Large intestine (tissue), 3 donors: ENCODE results near the gene BHLHE40. TPM values are rescaled to one million over a fixed set of nuclear protein-coding genes. Genes with fewer than 3 reads are reported as not detected.
A peak's percentile ranks its signal among the peaks of the same experiment; 100 is the strongest.

ENCODE experiments used
- DNase-seq, 2 donors: peaks; one replicate each; pipeline versions ENCODE4 v3.0.0 to v3.0.0-alpha.2; 2013
- H3K27ac ChIP-seq: one replicate; pipeline ENCODE4 v1.5.1; 2013; ENCODE audit warnings: low read length
- H3K27me3 ChIP-seq: 2 replicates; pipeline ENCODE4 v1.6.1; 2013; ENCODE audit warnings: low read length; ENCODE audit not compliant: control insufficient read depth, insufficient read depth
- H3K36me3 ChIP-seq: 2 replicates; pipeline ENCODE4 v1.6.1; 2013; ENCODE audit warnings: low read length; ENCODE audit not compliant: control insufficient read depth, insufficient read depth
- H3K4me1 ChIP-seq: one replicate; pipeline ENCODE4 v1.6.1; 2013; ENCODE audit warnings: low read length; ENCODE audit not compliant: control insufficient read depth, insufficient read depth
- H3K4me3 ChIP-seq: one replicate; pipeline ENCODE4 v1.5.1; 2013; ENCODE audit warnings: low read length
- H3K9me3 ChIP-seq: one replicate; pipeline ENCODE4 v1.6.1; 2013; ENCODE audit warnings: mild to moderate bottlenecking, low read depth, low read length, moderate library complexity; ENCODE audit not compliant: control insufficient read depth
- WGBS: methylation state at CpG from one replicate; pipeline ENCODE4 v1.1.5; 2013; ENCODE audit warnings: low lambda C conversion rate; ENCODE audit not compliant: insufficient coverage; 5-methylcytosine and 5-hydroxymethylcytosine counted together
- polyA plus RNA-seq: library from polyadenylated mRNA; unstranded; fragments of 120-200 nt; gene quantifications from one replicate; pipeline ENCODE4 v1.2.1, GENCODE V29; 2013

BHLHE40 gene
- polyA plus RNA-seq, 1 donor = 101 TPM

GRCh38 chr3:4982773-4983738 lies 3.8 kb downstream of the BHLHE40 start:
- peaks cover 27% of the 10 kb centered on the region for H3K36me3 ChIP-seq
- WGBS = no CpG with 5 or more reads among the region's 40 CpGs
- H3K4me3 ChIP-seq = peak overlapping the region; percentile 98
- peaks cover 41% of the 10 kb centered on the region for H3K4me1 ChIP-seq
- H3K9me3 ChIP-seq = no peaks in the 10 kb centered on the region
- peak overlapping the region; percentile 100 for H3K27ac ChIP-seq
- peaks cover 9% of the 10 kb centered on the region for H3K27me3 ChIP-seq
- peak in 1 of 2 donors; percentile 46 for DNase-seq

GRCh38 chr3:4983739-4984510 lies 4.7 kb downstream of the BHLHE40 start:
- H3K9me3 ChIP-seq = no peaks in the 10 kb centered on the region
- peaks cover 27% of the 10 kb centered on the region for H3K36me3 ChIP-seq
- WGBS = no CpG with 5 or more reads among the region's 16 CpGs
- peak overlapping the region; percentile 29 for H3K4me3 ChIP-seq
- H3K4me1 ChIP-seq = peaks cover 41% of the 10 kb centered on the region
- DNase-seq = peak in 1 of 2 donors; percentile 72
- H3K27me3 ChIP-seq = peaks cover 9% of the 10 kb centered on the region
- H3K27ac ChIP-seq = peak overlapping the region; percentile 100

GRCh38 chr3:4984511-4984864 lies 5.3 kb downstream of the BHLHE40 start:
- Histone ChIP-seq H3K4me1 (peaks cover 41% of the 10 kb centered on the region), H3K36me3 (peaks cover 27% of the 10 kb centered on the region), H3K4me3 (peak overlapping the region; percentile 29), H3K9me3 (no peaks in the 10 kb centered on the region), H3K27ac (peak overlapping the region; percentile 100), H3K27me3 (peaks cover 9% of the 10 kb centered on the region)
- no peak for DNase-seq
- 87% methylated on average over 3 of the region's 9 CpGs for WGBS

- DNase-seq = peak in 1 of 2 donors; percentile 62
- no peak overlapping the region for H3K4me3 ChIP-seq
These were observed 6.3 kb downstream of the BHLHE40 start for GRCh38 chr3:4985330-4986174.

GRCh38 chr3:4986175-4986781 lies 7.0 kb downstream of the BHLHE40 start:
- 70% methylated on average over 2 of the region's 13 CpGs for WGBS
- peaks cover 41% of the 10 kb centered on the region for H3K4me1 ChIP-seq

More at GRCh38 chr3:4985330-4986174, 6.3 kb downstream of the BHLHE40 start:
- H3K27ac ChIP-seq = peak overlapping the region; percentile 79
- peaks cover 41% of the 10 kb centered on the region for H3K4me1 ChIP-seq
- H3K9me3 ChIP-seq = no peaks in the 10 kb centered on the region
- peaks cover 27% of the 10 kb centered on the region for H3K36me3 ChIP-seq
- WGBS = no CpG with 5 or more reads among the region's 10 CpGs
- peaks cover under 1% of the 10 kb centered on the region for H3K27me3 ChIP-seq

GRCh38 chr3:4986782-4987537 lies 7.7 kb downstream of the BHLHE40 start:
- H3K27ac ChIP-seq = peak overlapping the region; percentile 79
- H3K36me3 ChIP-seq = peaks cover 23% of the 10 kb centered on the region
- no CpG with 5 or more reads among the region's 44 CpGs for WGBS
- no peaks in the 10 kb centered on the region for H3K9me3 ChIP-seq
- H3K27me3 ChIP-seq = no peaks in the 10 kb centered on the region
- peak overlapping the region; percentile 52 for H3K4me3 ChIP-seq
- peaks cover 41% of the 10 kb centered on the region for H3K4me1 ChIP-seq
- peak; percentile 96 to 99 for DNase-seq

More at GRCh38 chr3:4986175-4986781, 7.0 kb downstream of the BHLHE40 start:
- Histone ChIP-seq H3K27ac (peak overlapping the region; percentile 79), H3K27me3 (no peaks in the 10 kb centered on the region), H3K9me3 (no peaks in the 10 kb centered on the region), H3K4me3 (peak overlapping the region; percentile 52), H3K36me3 (peaks cover 26% of the 10 kb centered on the region)
- DNase-seq = no peak

GRCh38 chr3:4987538-4988296 lies 8.5 kb downstream of the BHLHE40 start:
- no CpG with 5 or more reads among the region's 6 CpGs for WGBS
- no peak for DNase-seq
- H3K4me1 ChIP-seq = peaks cover 37% of the 10 kb centered on the region

GRCh38 chr3:4988983-4989834 lies 10.0 kb downstream of the BHLHE40 start:
- no peaks in the 10 kb centered on the region for H3K9me3 ChIP-seq
- no peak overlapping the region for H3K4me3 ChIP-seq
- no peak overlapping the region for H3K27ac ChIP-seq
- H3K4me1 ChIP-seq = peaks cover 22% of the 10 kb centered on the region
- no CpG with 5 or more reads among the region's 13 CpGs for WGBS
- peaks cover 4% of the 10 kb centered on the region for H3K36me3 ChIP-seq
- no peaks in the 10 kb centered on the region for H3K27me3 ChIP-seq
- peak in 1 of 2 donors; percentile 45 for DNase-seq

More at GRCh38 chr3:4987538-4988296, 8.5 kb downstream of the BHLHE40 start:
- Histone ChIP-seq H3K9me3 (no peaks in the 10 kb centered on the region), H3K27ac (peak overlapping the region; percentile 79), H3K4me3 (no peak overlapping the region), H3K36me3 (peaks cover 19% of the 10 kb centered on the region), H3K27me3 (no peaks in the 10 kb centered on the region)
